Measurements from ENCODE around the gene SLC25A38.

SLC25A38 gene

DNA sequence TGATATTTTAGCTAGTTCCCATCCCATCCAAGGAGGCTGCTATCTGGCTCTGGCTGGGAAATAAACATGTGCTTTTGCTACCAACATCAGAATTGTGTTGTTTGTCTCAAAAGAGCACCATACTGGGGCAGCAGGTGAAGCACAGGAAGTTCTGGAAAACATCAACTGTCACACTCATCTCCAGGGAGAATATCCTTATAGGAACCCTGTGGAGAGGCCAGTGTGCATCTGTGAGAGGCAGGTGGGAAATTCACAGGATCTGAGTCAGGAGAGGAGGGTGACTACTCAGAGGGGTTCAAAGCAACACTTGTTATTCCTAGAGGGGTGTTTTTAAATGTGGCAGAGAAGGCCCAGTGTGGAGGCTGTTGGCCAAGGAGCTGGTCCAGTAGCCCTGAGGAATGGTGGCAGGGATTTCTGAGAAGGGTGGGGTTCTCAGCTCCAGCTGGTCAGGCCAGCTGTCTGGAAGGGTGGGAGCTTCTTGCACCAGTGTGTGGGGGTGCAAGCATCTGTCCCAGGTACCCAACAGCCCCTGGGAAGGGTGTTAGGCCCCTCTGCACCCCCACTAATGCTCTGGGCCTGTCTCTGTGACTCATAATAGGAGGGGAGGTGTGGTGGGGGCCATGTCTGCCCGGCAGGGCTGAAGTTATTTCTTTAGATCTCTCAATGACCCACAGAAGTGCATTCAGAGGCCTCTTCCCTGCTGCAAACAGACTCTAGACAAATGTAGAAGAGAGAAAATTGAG is 52.0 kb downstream of the SLC25A38 start:
- peaks cover 9% of the 10 kb centered on the region for H3K4me1 ChIP-seq
- no peak overlapping the region for H3K9ac ChIP-seq
- no peak overlapping the region for H3K27ac ChIP-seq
- H3K79me2 ChIP-seq = no peaks in the 10 kb centered on the region
- no peaks in the 10 kb centered on the region for H3K27me3 ChIP-seq (ENCODE audit: control insufficient read depth, insufficient read depth, low read length)
- TF ChIP-seq, protein P1, sequence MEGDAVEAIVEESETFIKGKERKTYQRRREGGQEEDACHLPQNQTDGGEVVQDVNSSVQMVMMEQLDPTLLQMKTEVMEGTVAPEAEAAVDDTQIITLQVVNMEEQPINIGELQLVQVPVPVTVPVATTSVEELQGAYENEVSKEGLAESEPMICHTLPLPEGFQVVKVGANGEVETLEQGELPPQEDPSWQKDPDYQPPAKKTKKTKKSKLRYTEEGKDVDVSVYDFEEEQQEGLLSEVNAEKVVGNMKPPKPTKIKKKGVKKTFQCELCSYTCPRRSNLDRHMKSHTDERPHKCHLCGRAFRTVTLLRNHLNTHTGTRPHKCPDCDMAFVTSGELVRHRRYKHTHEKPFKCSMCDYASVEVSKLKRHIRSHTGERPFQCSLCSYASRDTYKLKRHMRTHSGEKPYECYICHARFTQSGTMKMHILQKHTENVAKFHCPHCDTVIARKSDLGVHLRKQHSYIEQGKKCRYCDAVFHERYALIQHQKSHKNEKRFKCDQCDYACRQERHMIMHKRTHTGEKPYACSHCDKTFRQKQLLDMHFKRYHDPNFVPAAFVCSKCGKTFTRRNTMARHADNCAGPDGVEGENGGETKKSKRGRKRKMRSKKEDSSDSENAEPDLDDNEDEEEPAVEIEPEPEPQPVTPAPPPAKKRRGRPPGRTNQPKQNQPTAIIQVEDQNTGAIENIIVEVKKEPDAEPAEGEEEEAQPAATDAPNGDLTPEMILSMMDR (IDR thresholded peaks at IDR 0.05) = no peak
- no peak overlapping the region for H3K4me3 ChIP-seq (ENCODE audit: low read depth, low read length)
- H2AFZ ChIP-seq = peak overlapping the region; percentile 47
- H3K9me3 ChIP-seq (ENCODE audit: control insufficient read depth, low read length) = no peaks in the 10 kb centered on the region
- no peaks in the 10 kb centered on the region for H3K36me3 ChIP-seq (ENCODE audit: control insufficient read depth, insufficient read depth, low read length)
- H3K4me2 ChIP-seq (ENCODE audit: low read length) = no peak overlapping the region

DNA sequence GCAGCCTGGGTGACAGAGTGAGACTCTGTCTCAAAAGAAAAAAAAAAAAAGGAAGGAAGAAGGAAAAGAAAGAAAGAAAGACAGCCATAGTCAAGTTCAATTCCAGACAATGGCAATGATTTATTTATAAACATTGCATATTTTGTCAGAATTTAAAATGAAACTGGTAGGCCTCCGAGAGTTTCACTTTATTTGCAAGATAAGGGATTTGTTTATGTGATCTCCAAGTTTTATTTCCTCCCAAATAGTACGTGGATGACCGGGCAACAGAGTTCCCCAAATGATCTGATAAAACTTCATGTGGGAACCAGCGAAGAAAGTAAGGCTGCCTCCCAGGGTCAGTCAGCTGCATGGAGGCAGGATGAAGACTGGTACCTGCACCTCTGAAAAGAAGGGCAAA is 55.7 kb downstream of the SLC25A38 start:
- no peak overlapping the region for H3K4me3 ChIP-seq (ENCODE audit: low read depth, low read length)
- no peaks in the 10 kb centered on the region for H3K36me3 ChIP-seq (ENCODE audit: control insufficient read depth, insufficient read depth, low read length)
- H3K79me2 ChIP-seq = no peaks in the 10 kb centered on the region
- H3K9me3 ChIP-seq (ENCODE audit: control insufficient read depth, low read length) = no peaks in the 10 kb centered on the region
- H3K27me3 ChIP-seq (ENCODE audit: control insufficient read depth, insufficient read depth, low read length) = no peaks in the 10 kb centered on the region
- H2AFZ ChIP-seq = peak overlapping the region; percentile 59
- H3K4me2 ChIP-seq (ENCODE audit: low read length) = peak overlapping the region; percentile 37
- no peak overlapping the region for H3K9ac ChIP-seq
- TF ChIP-seq, protein P1 (IDR thresholded peaks at IDR 0.05) = no peak
- H3K27ac ChIP-seq = peak overlapping the region; percentile 81
- peaks cover 23% of the 10 kb centered on the region for H3K4me1 ChIP-seq

DNA sequence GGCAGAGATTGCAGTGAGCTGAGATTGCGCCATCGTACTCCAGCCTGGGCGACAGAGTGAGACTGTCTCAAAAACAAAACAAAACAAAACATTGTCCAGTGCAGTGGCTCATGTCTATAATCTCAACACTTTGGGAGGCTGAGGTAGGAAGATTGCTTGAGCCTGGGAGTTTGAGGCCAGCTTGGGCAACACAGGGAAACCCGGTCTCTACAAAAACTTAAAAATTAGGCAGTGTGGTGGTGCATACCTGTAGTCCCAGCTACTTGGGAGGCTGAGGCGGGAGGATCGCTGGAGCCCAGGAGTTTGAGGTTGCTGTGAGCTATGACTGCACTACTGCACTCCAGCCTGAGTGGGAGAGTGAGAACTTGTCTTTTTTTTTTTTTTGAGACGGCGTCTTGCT is 57.1 kb downstream of the SLC25A38 start:
- Histone ChIP-seq H3K4me3 (ENCODE audit: low read depth, low read length) (no peak overlapping the region), H3K4me2 (ENCODE audit: low read length) (no peak overlapping the region), H3K79me2 (no peaks in the 10 kb centered on the region), H3K4me1 (peaks cover 37% of the 10 kb centered on the region), H3K9ac (no peak overlapping the region), H3K36me3 (ENCODE audit: control insufficient read depth, insufficient read depth, low read length) (no peaks in the 10 kb centered on the region), H2AFZ (no peak overlapping the region), H3K27ac (no peak overlapping the region), H3K27me3 (ENCODE audit: control insufficient read depth, insufficient read depth, low read length) (no peaks in the 10 kb centered on the region), H3K9me3 (ENCODE audit: control insufficient read depth, low read length) (no peaks in the 10 kb centered on the region)
- TF ChIP-seq, protein P1 (IDR thresholded peaks at IDR 0.05) = no peak

DNA sequence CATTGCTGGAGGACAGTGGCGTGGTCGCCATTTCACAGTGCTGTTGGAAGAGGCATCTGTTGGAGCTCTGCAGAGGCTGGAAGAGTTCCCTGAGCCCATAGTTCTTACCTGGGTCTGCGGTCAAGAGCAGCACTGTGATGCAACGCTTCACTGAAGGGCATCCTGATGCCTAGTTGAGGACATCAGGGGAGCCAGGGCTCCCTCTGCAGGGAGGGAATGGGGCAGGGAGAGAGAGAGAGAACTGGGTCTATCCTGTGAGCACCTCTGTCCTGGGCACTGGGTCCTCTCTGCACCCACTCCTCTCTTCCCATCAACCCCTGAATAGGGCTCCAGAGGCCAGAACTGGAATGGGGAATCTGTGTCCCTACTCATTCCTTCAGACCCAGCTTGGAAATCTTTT is 60.4 kb downstream of the SLC25A38 start:
- TF ChIP-seq, protein P1 (IDR thresholded peaks at IDR 0.05) = peak; percentile 61
- no peak overlapping the region for H3K4me2 ChIP-seq (ENCODE audit: low read length)
- H3K27me3 ChIP-seq (ENCODE audit: control insufficient read depth, insufficient read depth, low read length) = no peaks in the 10 kb centered on the region
- peak overlapping the region; percentile 85 for H3K27ac ChIP-seq
- no peak overlapping the region for H3K4me3 ChIP-seq (ENCODE audit: low read depth, low read length)
- H3K9me3 ChIP-seq (ENCODE audit: control insufficient read depth, low read length) = no peaks in the 10 kb centered on the region
- peaks cover 50% of the 10 kb centered on the region for H3K4me1 ChIP-seq
- H2AFZ ChIP-seq = peak overlapping the region; percentile 51
- H3K36me3 ChIP-seq (ENCODE audit: control insufficient read depth, insufficient read depth, low read length) = no peaks in the 10 kb centered on the region
- H3K79me2 ChIP-seq = no peaks in the 10 kb centered on the region
- H3K9ac ChIP-seq = no peak overlapping the region

DNA sequence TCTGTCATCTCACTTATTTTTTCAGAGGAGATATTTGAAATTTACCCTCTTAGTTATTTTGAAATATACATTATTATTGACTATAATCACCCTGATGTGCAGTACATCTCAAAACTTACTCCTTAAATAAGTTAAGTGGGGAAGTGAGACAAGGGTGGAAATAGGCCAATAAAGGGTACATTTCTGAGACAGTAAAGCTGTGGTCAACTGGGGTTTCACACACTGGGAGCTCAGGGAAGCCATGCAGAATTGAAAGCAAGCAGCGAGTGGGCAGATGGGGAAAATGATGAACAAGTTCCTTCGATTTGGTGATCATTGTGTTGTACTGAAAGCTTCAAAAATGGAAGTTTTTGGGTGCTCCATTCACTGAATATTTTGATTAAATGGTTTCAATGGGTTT is 62.8 kb downstream of the SLC25A38 start:
- no peaks in the 10 kb centered on the region for H3K79me2 ChIP-seq
- H3K27me3 ChIP-seq (ENCODE audit: control insufficient read depth, insufficient read depth, low read length) = no peaks in the 10 kb centered on the region
- peak overlapping the region; percentile 86 for H3K27ac ChIP-seq
- peak overlapping the region; percentile 18 for H2AFZ ChIP-seq
- no peak overlapping the region for H3K9ac ChIP-seq
- H3K4me2 ChIP-seq (ENCODE audit: low read length) = peak overlapping the region; percentile 58
- no peak overlapping the region for H3K4me3 ChIP-seq (ENCODE audit: low read depth, low read length)
- H3K4me1 ChIP-seq = peaks cover 55% of the 10 kb centered on the region
- no peaks in the 10 kb centered on the region for H3K36me3 ChIP-seq (ENCODE audit: control insufficient read depth, insufficient read depth, low read length)
- no peaks in the 10 kb centered on the region for H3K9me3 ChIP-seq (ENCODE audit: control insufficient read depth, low read length)
- TF ChIP-seq, protein P1 (IDR thresholded peaks at IDR 0.05) = no peak
